Left lung (tissue), 10 donors: Measurements from ENCODE around the gene CREB5. TPM values are rescaled to one million over a fixed set of nuclear protein-coding genes. Genes with fewer than 3 reads are reported as not detected.
"Not testable (repeated sequence)": the region's sequence is repeated elsewhere in the genome, so short reads cannot be mapped to it uniquely, and the experiment has no call there.

Source experiments
- ATAC-seq: fragments of 200-7000 bp; cut with Tn5 transposase; one replicate; pipeline ENCODE4 v1.9.1; 2020; ENCODE audit warnings: moderate library complexity
- DNase-seq, 4 donors: peaks; one replicate each; pipeline ENCODE4 v3.0.0-alpha.2; 2013 to 2020
- H3K27ac ChIP-seq, 2 donors: fragments of 200-600 bp; sonication (generic) in 1 of 2; one replicate each; pipeline versions ENCODE4 v1.5.0 to v1.8.0; 2020 to 2021
- H3K27me3 ChIP-seq, 2 donors: fragments of 200-600 bp; sonication (generic) in 1 of 2; one replicate each; pipeline versions ENCODE4 v1.5.0 to v1.8.0; 2020 to 2021
- H3K36me3 ChIP-seq, 2 donors: fragments of 200-600 bp; sonication (generic) in 1 of 2; one replicate each; pipeline versions ENCODE4 v1.5.0 to v1.8.0; 2020 to 2021
- H3K4me1 ChIP-seq, 2 donors: fragments of 200-600 bp; one replicate each; pipeline ENCODE4 v1.8.0; 2021
- H3K4me3 ChIP-seq, 2 donors: fragments of 200-600 bp; sonication (generic) in 1 of 2; one replicate each; pipeline versions ENCODE4 v1.5.0 to v1.8.0; 2020 to 2021; ENCODE audit warnings: mild to moderate bottlenecking in 1 of 2
- H3K9me3 ChIP-seq, 2 donors: fragments of 200-600 bp; sonication (generic) in 1 of 2; one replicate each; pipeline versions ENCODE4 v1.5.0 to v1.8.0; 2020 to 2021
- intact Hi-C, 2 donors: fragments of 100-400 bp; cut with DNase I; formaldehyde crosslinking; loops; one replicate each; pipeline versions ENCODE4 v1.11.2 to v1.14.2; 2022
- polyA plus RNA-seq, 6 donors: library from polyadenylated mRNA; unstranded; fragments of 120-200 nt; gene quantifications; one replicate each; pipeline ENCODE4 v1.2.1, GENCODE V29; 2013; ENCODE audit not compliant: insufficient read length in 6 of 6
- total RNA-seq, 2 donors: library from RNA; stranded (reverse); fragmentation: NEBNext Ultra II Directional; extraction: Animal tissue kit (Norgen Biotek cat#: 25700); gene quantifications; one replicate each; pipeline ENCODE4 v1.2.1, GENCODE V29; 2021
- TF ChIP-seq, protein P1 (sequence below), 2 donors: fragments of 200-600 bp; sonication (generic) in 1 of 2; IDR thresholded peaks; one replicate each; pipeline versions ENCODE4 v1.5.0 to v1.8.0; 2021; ENCODE audit warnings: antibody characterized with exemption in 2 of 2
- donor health status: DM: no; HTN: yes; CAD: no.
- donor health status: DM: no; HTN: no; CAD: no.

The CREB5 gene
- total and polyA plus RNA-seq, 8 donors: 6.6 to 19.9 (median 15.7) TPM

DNA sequence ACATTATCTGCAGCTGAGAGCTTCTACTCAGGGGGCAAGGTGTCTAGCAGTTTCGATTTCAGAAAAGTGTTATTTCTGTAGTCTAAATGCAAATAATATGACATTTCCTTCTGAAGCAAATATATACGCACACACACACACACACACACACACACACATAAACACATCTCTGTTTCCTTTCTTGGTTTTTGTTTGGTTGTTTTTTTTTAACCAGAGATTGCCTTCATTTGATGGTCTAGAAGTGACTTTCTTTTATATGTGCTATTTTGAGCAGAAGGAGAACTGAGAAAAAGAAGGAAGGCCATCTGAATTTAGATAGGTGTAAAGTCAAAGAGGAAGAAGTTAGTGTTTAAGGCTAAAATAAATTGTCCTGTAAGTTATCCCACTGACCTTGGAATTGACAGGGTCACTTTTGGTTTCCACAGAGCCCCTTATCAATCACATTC lies 403.6 kb downstream of the CREB5 start:
- no peak overlapping the region for H3K27ac ChIP-seq
- DNase-seq (no peak), ATAC-seq (no peak)
- H3K27me3 ChIP-seq: no peaks in the 10 kb centered on the region
- H3K4me1 ChIP-seq: no peaks in the 10 kb centered on the region
- H3K36me3 ChIP-seq: peaks cover 0 to 28% of the 10 kb centered on the region in 2 donors
- TF ChIP-seq, protein P1, sequence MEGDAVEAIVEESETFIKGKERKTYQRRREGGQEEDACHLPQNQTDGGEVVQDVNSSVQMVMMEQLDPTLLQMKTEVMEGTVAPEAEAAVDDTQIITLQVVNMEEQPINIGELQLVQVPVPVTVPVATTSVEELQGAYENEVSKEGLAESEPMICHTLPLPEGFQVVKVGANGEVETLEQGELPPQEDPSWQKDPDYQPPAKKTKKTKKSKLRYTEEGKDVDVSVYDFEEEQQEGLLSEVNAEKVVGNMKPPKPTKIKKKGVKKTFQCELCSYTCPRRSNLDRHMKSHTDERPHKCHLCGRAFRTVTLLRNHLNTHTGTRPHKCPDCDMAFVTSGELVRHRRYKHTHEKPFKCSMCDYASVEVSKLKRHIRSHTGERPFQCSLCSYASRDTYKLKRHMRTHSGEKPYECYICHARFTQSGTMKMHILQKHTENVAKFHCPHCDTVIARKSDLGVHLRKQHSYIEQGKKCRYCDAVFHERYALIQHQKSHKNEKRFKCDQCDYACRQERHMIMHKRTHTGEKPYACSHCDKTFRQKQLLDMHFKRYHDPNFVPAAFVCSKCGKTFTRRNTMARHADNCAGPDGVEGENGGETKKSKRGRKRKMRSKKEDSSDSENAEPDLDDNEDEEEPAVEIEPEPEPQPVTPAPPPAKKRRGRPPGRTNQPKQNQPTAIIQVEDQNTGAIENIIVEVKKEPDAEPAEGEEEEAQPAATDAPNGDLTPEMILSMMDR (IDR thresholded peaks at IDR 0.05): no peak
- intact Hi-C loops: no loop called here
- no peaks in the 10 kb centered on the region for H3K9me3 ChIP-seq
- H3K4me3 ChIP-seq: no peak overlapping the region

DNA sequence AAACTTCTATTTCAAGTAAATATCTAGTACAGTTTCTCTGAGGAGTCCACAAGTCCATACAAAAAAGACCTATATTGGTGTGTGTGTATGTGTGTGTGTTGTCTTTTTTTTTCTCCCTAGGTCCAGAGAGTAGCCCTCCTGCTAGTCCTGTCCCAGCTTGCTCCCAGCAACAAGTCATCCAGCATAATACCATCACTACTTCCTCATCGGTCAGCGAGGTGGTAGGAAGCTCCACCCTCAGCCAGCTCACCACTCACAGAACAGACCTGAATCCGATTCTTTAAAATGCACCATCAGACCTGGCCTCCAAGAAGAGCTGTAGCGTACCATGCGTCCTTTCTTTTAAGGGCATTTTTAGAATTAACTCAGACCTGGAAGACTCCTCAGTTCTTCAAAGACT lies 406.7 kb downstream of the CREB5 start:
- intact Hi-C loops: no loop called here
- Histone ChIP-seq H3K27ac (no peak overlapping the region), H3K36me3 (peaks cover 0 to 33% of the 10 kb centered on the region in 2 donors), H3K4me1 (no peaks in the 10 kb centered on the region), H3K9me3 (no peaks in the 10 kb centered on the region), H3K4me3 (no peak overlapping the region), H3K27me3 (no peaks in the 10 kb centered on the region)
- ATAC-seq (no peak), DNase-seq (no peak)
- TF ChIP-seq, protein P1 (IDR thresholded peaks at IDR 0.05): no peak

DNA sequence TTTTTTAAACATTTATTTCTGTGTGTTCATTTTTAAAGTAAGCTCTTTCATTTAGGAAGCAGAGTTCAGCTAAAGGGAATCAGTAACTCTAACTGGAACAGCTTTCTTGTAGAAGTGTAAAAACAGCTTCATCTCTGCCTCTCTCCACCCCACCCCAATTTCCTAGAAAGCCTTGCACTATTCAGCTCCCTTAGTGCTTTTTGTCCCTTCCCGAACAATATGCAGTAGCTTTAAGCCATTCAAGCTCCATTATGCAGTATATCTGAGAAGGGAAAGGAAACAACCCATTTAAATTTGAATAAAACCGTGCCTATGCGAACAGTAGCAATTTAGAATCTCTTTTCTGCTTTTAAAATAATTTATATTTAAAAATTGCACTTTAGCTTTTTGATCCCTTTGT lies 411.3 kb downstream of the CREB5 start:
- H3K27ac ChIP-seq: no peak overlapping the region
- intact Hi-C loops: no loop called here
- no peak overlapping the region for H3K4me3 ChIP-seq
- peaks cover 0 to 30% of the 10 kb centered on the region in 2 donors for H3K36me3 ChIP-seq
- no peaks in the 10 kb centered on the region for H3K9me3 ChIP-seq
- no peaks in the 10 kb centered on the region for H3K4me1 ChIP-seq
- DNase-seq (no peak), ATAC-seq (no peak)
- TF ChIP-seq, protein P1 (IDR thresholded peaks at IDR 0.05): no peak
- H3K27me3 ChIP-seq: no peaks in the 10 kb centered on the region

DNA sequence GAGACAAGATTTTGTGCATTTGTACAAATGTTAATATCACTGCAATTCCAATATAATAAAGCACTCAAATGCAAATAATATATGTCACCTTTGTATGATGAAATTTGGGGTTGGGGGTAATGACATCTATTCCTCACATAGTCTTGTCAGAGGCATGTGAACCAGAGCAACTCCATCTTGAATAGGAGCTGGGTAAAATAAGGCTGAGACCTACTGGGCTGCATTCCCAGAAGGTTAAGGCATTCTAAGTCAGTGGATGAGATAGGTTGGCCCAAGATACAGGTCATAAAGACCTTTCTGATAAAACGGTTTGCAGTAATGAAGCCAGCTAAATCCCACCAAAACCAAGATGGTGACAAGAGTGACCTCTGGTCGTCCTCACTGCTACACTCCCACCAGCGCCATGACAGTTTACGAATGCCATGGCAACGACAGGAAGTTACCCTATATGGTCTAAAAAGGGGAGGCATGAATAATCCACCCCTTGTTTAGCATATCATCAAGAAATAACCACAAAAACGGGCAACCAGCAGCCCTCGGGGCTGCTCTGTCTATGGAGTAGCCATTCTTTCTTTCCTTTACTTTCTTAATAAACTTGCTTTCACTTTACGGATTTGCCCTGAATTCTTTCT lies 413.6 kb downstream of the CREB5 start:
- H3K27ac ChIP-seq, intact Hi-C loops, H3K27me3 ChIP-seq, H3K9me3 ChIP-seq, H3K4me3 ChIP-seq, H3K4me1 ChIP-seq, H3K36me3 ChIP-seq, ATAC-seq, DNase-seq: not testable (repeated sequence)

DNA sequence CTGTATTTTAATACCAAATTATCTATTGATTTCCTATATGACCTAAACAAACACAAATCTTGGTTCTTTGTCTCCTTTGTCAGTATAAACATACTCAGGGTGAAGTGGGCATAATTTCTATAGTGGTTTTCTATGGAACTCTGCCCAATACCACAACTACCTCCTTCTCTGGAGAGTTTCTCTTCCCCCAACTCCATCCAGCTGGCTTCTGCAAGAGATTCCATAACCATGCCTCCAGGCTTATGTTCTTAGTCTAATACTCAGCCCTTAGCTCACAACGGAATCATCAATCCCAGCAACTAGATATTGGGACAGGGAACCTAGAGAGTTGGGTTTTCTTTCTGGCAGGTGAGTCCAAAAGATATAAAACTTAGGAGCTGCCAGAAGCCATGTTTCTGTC lies 418.5 kb downstream of the CREB5 start:
- Histone ChIP-seq H3K9me3 (no peaks in the 10 kb centered on the region), H3K36me3 (no peaks in the 10 kb centered on the region), H3K27ac (no peak overlapping the region), H3K27me3 (no peaks in the 10 kb centered on the region), H3K4me3 (no peak overlapping the region), H3K4me1 (no peaks in the 10 kb centered on the region)
- DNase-seq (no peak), ATAC-seq (no peak)
- TF ChIP-seq, protein P1 (IDR thresholded peaks at IDR 0.05): no peak
- intact Hi-C loops: no loop called here

DNA sequence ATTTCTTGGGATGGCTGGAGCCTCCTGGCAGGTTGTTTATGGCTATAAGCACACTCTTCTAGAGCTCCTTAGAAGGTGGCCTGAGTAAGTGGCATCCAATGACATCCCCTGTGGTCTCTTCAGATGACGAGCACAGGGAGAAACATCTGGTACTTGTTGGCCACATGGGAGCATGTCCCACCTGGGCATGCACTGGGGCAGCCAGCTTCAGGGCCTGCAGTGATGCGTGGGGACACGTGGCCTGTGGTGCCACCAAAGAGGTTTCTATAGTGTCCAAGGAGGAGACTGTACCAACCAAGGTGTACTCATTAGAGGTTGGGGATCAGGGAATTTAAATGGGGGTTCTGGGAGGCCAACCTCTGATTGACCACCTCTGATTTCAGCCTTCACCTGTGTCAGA lies 420.4 kb downstream of the CREB5 start:
- Histone ChIP-seq H3K4me1 (no peaks in the 10 kb centered on the region), H3K36me3 (no peaks in the 10 kb centered on the region), H3K4me3 (no peak overlapping the region), H3K9me3 (no peaks in the 10 kb centered on the region), H3K27me3 (no peaks in the 10 kb centered on the region), H3K27ac (no peak overlapping the region)
- TF ChIP-seq, protein P1 (IDR thresholded peaks at IDR 0.05): no peak
- ATAC-seq: no peak
- intact Hi-C loops: no loop called here
- no peak for DNase-seq
